ENCODE data around the gene CYB561D1. TPM values are rescaled to one million over a fixed set of nuclear protein-coding genes. Genes with fewer than 3 reads are reported as not detected.

CYB561D1 gene
- polyA plus RNA-seq, 10 donors, result 6.2 to 12.4 (median 9.2) TPM

DNA sequence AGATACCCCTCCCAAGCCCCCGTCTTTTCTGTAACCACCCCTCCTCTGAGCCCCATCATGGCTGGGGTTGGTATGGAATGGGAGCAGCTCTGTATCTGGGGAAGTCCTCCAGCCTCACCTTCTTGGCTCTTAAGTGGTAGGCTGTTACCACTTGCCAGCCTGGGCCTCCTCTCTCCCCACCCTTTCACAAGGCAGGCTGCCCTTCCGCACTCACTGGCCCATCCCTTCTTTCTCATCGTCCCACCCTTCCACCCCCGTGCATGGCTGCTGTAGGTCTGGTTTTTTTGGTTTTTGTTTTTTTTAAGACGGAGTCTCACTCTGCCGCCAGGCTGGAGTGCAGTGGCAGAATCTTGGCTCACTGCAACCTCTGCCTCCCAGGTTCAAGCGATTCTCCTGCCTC, 5.2 kb downstream of the CYB561D1 start:
- DNase-seq, result no peak

DNA sequence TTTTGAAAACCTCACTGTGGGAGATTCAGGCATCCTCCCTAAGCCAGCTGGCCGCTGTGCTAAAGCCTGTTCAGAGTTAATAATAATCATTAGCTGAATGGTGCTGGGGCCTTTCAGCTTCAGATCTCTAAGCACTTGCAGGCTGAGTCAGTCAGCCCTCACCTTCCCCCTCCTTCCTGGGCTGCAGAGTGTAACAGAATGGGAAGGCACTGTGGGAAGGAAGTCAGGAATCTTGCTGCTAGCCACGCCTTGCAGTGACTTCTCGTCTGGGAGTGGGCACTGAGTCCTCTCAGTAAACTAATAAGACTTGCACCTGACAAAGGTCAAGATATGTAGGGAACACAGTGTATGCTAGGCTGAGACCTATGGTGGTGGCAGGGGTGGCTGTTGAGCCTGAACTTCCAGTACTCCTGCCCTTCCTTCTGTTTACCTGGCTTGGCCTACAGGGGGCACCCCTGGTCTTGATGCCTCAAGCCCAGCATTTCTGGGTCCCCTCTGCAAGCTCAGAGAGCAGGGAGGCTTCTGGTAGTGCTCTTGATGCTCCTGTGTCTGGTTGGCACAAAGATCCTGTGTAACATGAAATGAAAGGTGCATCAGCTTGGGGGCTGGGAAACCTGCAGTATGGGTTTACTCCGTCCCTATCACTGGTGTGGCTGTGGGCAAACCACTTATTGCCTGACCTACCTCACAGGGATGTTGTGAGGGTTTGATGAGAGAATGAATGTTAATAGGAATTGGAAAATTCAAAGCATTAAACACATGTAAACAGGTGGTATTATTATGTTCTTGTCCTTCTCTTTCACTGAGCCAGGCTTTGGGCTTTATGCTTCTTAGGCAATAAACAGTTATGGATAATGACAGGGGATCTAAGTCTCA, 6.0 kb downstream of the CYB561D1 start:
- no peak for DNase-seq

DNA sequence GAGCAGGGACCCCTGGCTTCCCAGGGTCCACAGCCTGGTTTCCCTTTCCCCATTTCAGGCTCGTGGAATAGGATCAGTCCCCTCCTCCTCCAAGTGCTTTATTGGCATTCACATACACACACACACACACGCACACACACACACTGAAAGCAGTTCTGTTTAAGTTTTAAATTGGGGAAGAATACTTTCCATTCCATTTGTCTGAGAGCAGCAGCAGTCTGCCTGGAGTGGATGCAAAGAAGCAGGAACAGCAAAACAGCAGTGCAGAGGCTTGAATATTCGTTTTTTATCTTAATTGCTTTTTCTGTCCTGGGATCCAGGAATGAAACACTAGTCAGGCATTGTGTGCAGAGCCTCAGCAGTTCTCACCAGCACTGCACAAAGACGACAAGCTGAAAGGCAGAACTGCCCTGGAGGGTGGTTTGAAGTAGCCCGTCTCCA, 7.1 kb downstream of the CYB561D1 start:
- peak in 1 of 3 donors; percentile 31 for DNase-seq

DNA sequence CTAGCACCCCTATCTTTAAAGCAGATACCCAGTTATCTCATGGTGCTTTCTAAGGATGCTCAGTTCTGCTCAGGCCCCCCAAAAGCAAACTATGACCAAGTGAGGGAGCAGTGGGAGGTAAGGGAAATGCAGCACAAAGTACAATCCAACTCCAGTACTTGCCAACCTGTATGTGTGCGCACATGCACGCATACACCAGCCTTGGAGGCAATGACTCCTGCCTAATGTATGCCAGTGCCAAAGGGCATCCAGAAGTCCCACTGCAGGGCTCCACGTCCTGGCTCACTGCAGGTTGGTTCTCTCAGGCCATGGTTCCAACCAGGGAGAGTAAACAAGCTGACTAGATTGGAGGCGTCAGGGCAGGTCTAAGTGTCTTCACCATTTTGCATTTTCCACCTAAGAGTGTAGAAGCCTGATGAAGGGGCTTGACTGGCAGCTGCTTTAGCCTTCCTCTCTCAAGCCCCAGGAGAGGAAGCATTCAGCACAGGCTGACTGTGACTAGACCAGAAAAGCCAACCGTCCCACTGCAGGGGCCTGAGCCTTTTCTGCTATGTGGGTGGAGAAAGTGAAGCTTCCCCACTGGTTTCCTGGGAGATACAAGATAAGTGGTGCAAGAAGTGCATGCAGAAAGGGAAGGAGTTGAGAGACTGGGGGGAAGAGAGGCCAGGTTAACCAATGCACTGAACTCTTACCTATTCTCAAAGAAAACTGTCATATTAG, 7.9 kb downstream of the CYB561D1 start:
- DNase-seq, result no peak

DNA sequence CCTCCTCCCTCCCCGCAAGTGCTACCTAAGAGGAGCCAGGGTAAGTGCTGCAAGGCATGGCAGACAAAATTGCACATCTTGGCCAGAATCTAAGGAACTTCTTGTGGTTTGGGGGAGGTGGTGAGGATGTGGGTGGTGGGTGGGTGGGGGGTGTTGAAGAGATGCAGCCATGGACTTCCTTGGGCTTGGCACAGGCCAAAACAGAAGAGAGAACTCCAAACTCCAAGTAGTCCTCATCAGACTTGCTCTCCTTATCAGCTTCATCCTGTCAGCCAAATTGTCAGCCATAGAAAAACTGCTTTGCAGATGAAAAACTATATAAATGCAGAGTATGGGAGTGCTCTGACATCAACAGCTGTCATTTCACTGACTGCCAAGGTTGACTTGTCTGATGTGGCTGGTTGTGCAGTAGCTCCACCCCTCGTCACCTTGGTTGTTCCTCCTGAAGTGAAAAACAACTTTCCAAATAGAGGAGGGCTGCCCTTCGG, 8.5 kb downstream of the CYB561D1 start:
- no peak for DNase-seq

DNA sequence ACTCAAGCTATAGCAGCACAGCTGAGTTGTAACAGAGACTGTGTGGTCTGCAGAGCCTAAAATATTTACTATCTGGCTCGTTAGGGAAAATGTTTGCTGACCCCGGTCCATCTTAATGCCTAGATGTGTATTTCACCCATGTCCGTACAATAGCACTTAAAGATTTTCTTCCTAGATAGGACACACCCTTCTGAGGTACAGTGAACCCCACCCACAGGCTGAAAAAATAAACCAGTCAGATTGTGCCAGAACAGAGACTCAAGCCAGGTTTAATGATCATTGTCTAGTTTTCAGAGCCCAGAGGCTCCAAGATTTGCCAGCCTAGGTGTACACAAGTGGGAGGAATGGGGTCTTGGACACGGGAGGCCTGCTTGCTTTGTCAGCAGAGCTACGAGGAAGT, 10.0 kb downstream of the CYB561D1 start:
- DNase-seq, result no peak

DNA sequence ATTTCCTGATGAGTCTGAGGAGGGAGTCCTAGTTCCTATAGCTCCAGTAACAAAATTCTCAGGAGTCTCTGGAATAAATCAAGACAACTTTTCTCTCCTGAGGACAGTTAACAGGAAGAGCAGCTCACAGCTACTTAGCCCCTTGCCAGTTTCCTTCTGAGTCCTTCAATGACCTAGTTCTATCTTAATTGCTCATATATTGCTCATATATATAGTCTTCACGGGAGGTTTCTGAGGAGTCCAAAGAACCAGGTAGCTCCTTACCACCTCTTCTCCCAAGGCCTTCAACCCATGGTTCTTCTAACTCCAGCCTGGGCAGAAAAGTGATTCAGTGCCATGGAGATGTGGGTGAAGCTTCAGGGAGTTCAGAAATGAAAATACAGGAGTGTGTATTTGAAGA, 11.1 kb downstream of the CYB561D1 start:
- DNase-seq, result no peak

DNA sequence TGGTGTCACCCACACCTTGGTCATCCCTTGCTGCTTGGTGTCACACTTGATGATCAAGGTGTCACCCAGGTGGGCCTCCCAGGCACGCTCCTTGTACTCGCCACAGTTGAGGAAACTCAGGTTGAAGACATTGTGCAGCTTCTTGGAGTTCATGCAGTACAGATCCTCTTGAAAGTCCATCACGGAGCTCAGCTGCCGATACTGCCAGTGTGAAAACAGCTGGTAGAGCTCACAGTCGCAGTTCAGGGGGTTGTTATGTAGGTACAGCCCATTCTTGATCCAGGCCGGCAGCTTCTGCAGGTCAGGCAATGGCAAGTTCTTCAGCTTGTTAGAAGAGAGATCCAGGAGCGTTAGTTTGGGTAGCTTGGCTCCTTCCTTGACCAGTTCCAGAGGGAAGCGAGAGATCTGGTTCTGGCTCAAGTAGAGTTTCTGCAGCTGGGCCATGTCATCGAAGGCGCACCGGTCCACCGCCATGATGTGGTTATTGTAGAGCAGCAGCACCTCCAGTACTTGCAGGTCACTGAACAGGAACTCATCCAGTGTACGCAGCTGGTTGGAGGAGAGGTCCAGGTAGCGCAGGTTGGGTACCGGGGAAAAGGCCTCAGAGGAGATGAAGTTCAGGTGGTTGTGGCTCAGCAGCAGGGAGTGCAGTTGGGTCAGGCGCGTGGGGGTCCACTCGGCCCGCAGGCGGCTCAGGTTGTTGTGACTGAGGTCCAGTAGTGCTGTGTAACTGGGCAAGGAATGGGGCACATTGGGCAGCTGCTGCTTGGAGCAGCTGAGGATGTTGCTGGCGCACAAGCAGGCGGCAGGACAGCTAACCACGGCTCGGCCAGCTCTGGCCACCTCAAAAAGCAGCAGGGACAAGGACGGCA, 14.3 kb downstream of the CYB561D1 start:
- no peak for DNase-seq

DNA sequence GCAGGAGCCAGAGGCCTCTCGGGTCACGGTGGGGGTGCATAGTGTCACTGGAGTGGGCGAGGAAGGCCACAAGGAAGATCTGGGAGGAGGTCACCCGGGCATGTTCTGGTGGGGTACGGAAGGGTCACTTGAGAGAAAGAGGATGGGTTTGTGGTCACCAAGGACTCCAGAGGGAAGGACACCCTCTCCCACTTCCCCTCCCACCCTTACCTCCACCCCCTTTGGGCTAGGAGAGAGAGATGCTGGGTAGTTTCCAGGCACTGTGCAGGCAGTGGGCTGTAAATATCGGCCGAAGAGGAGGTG, 14.9 kb downstream of the CYB561D1 start:
- no peak for DNase-seq

DNA sequence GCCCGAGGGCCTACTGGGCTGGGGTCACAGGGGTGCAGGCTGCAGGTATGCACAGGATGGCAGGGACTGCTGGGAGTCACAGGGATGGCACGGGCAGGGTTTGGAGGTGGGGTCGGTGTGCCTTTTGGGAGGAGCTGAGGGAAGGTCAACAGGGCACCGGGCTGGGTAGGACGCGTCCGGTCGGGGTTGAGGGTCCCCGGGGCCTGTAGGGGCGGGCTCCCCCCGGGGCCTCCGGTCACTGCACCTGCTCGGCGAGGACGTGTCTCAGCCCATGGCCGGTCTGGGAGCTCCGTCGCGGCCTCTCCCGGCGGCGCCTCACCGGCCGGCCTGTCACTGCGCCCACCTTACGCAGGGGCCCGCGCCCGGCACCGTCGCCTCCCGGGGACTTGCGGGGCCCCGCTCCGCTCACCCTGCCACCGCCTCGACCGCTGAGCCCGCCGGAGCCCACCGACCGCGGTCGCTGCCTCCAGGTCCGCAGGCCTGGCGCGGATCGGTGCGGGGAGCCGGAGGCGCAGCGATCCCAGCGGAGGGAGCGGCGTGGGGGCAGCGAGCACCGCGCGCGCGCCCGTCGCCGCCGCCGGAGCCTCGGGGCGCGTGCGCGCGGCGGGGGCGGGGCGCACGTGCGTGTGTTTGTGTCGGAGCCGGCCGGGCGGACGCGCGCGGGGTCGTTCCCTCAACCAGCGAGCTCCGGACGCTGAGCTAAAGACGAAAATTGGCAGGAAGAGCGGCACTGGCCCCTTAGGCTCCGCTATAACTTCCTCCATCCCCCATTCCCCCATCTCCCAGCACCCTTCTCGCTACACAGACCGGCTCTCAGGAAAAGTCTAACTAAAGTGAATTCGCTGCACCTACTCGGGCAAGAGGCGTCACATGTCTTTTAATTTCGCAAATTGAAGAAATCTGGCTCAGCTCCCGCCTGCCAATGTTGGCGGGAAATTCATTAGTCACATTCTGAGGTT, 15.6 kb downstream of the CYB561D1 start, which contains the start of gene AMIGO1:
Gene AMIGO1, minus strand, starts transcription at position 552 of the 959 bp plus-strand sequence. CDS start 815 bp downstream, outside the sequence.
- peak; percentile 62 to 90 (median 85) for DNase-seq

DNA sequence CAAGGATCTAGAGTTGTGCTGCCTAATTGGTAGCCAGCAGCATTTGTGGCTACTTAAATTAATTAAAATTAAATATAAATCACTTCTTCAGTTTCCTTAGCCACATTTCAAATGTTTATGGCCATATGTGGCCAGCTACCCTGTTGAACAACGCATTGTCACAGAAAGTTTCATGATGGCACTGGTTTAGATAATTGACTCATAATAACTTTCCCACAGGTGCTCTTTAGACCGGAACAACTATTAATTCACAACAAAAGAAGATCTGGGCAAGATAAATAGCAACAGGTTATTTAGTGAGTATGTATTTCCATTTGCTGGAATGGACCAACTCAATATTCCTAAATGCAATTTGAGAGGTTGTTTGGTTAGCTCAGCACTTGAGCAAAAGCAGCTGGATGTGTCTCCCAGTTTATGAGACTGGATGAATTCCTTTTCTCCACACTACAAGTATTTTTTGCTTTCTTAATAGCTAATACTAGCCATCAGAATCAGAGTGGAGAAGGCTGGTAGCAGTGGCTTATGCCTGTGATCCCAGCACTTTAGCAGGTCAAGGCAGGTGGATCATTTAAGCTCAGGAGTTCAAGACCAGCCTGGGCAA, 19.3 kb downstream of the CYB561D1 start:
- no peak for DNase-seq

DNA sequence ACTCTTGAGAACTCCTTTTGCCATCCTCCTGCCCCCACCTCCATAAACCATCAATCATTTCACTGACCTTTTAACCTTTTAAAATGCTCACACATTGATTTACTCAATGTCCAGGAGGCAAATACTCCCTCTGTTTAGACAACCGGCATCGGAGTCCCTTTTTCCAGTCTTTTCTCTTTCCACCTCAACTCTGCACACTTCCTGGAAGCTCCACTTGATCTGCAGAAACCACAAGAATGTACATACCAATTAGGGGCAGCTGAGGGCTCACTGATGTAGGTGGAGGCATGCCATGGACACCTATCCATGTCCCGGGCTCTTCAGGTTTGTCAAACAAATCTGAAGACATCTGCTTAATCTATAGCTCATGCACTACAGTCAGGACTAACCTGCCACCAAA, 21.0 kb downstream of the CYB561D1 start:
- no peak for DNase-seq

DNA sequence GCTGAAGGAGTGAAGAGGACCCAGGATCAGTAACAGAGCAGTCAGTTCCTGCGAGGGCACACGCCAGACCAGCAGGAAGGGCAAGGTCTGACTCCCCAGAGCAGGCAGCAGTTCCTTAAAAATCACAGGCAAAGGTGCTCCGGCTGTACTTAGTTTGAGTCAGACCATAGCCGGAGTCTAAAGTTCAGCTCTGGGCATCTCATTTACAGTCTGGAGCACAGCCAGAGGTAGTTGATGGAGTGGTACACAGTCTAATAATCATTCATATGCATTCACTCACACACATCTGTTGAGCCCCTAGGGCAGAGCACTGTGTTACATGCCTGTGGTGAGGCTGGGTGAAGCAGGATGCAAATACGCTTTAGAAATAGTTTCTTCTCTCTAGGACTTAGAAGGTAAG, 23.0 kb downstream of the CYB561D1 start:
- DNase-seq, result no peak

DNA sequence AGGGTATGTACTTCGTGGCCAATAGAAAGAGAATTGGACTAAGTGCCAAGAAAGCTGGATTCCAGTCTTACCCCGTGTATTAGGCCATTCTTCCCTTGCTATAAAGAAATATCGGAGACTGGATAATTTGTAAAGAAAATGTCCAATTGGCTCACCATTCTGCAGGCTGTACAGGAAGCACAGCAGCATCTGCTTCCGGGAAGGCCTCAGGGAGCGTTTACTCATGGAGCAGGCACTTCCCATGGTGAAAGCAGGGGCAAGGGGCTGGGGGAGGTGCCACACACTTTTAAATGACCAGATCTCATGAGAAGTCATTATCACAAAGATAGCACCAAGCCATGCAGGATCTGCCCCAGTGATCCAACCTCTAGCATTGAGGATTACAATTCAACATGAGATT, 23.4 kb downstream of the CYB561D1 start:
- no peak for DNase-seq

DNA sequence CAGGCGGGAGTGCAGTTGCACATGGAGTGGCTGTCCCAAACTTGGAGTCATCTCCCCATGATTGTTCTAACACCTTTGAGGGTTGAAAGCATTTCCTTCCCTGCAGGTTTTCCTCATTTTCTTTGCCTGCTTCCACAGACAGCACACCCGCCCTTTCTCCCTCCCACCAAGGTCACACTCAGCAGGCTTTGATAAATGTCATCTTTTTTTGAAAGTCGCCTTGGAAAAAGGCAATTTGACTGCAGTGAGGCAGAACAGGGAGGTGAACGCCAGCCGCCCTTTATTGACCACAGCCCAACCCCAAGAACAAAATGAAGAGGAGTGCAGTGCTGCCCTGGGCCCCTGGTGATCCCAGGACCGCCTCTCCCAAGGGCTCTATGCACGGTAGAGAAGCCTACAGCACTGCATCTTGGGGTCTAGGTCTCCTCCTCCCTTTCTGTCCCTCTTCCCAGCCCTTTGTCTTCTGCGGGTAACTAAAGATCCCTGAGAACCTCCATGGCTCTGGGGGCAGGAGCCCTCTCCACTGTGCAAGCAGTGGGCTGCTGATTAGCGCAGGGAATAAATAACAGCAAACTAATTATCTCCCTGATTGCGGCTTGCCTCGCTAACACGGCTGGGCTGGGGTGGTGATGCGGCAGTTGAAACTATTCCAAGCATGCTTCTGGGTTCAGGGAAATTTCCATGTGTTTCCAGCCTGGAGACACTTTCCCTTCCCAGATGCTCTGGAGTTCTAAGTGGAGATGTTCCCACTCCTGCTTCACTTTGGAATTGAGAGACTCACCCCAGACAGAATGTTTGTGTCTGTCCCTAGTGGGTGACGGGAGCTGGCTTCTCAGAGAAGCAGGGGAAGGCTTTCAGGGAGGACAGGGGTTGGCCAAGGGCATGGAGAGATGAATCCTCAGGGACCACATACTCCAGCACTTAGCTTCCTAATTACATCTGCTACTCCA, 27.4 kb downstream of the CYB561D1 start:
- peak in 1 of 3 donors; percentile 35 for DNase-seq

DNA sequence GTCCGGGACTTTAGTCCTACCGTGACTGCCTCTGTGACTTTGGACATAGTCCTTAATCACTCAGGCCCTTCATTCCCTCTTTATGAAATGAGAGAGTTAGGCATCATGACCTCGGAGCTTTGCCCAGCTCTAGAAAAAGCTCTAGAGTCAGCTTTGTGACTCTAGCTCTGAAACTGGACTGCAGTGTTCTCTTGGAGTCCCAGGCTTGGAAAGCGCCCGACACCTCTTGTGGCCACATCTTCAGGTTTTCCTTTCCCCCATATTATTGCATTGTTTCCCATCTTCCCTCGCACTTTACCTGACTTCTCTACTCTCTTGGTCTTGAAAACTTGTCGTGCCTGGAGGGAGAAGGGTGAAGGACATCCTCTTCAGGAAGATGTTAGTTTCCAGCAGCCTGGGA, 28.1 kb downstream of the CYB561D1 start:
- DNase-seq, result no peak

DNA sequence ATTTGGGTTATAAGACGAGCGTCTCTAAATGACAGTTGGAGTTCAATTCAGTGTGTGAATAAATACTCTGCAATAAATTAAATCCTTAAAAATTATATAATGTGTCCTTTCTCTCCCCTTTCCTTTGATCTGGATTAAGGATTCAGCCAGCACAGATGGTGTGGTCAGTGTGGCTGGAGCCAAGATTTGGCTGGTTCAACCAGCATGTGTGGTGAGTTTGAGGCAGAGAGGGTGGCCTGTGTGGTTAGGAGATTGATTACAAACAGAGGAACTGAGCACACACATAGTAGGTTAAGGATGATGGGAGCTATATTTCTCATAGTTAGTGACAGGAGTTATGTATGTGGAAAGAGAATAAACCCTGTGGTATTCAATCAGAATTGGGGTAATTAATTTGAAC, 29.8 kb downstream of the CYB561D1 start:
- no peak for DNase-seq

DNA sequence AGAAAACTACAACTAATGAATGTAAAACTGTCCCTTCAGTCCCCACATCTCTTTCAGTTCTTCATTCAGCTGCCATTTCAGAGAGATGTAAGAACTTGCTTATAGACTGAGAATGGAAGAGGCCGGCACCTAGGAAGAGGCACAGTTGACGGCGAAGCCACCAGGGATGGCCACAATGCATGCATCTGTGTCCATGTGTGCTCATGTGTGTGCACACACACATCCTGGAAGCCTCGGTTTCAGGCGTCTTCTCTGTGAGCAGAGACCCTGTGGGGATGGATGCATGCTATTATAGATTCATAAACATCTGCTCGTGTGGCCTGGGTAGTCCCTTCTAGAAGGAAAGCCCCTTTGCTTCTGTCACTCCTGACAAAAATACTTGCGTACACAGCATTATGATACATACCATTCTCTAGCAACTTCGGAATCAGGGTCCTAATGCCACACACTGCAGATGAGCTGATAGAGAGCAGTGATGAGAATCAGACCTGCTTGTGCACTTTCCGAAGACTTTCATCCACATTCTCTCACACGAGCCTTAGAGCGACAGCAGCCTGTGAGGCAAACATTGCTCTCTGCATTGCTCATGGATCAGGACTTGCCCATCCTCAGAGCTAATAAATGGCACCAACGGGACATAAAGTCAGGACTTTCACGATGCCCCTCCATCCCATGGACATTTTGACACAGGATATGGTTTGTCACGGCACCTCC, 33.4 kb downstream of the CYB561D1 start:
- no peak for DNase-seq
